Daoy (cell line): ENCODE measurements around the gene WNT16. TPM values are rescaled to one million over a fixed set of nuclear protein-coding genes. Genes with fewer than 3 reads are reported as not detected.

Experiments
- total RNA-seq: library from RNA; depleted of rRNA; stranded (reverse); fragments of >200 nt; shearing (Covaris generic); gene quantifications from 2 replicates; pipeline ENCODE4 v1.2.3, GENCODE V29; 2014; rRNA removed

Gene WNT16
- total RNA-seq, 1 experiment from 2014 or later: 0.11 TPM

Other genes starting within 250 kb of the WNT16 start
- 61.7 and 86.6 TPM in 2 replicates for gene FAM3C, start 67.3 kb downstream of the WNT16 start, total RNA-seq